Bronchial epithelial cell (primary cell): ENCODE measurements around the gene LCNL1. TPM values are rescaled to one million over a fixed set of nuclear protein-coding genes. Genes with fewer than 3 reads are reported as not detected.

ENCODE experiments used
- DNase-seq: peaks from one replicate; pipeline ENCODE4 v3.0.0-alpha.2; 2010; ENCODE audit warnings: low read depth
- FAIRE-seq: peaks from 2 replicates; lab custom pipeline; 2011; peaks lifted over from hg19 to GRCh38; lab: Jason Lieb, UNC
- H3K27me3 ChIP-seq: 2 replicates; pipeline ENCODE4 v1.5.1; 2011; ENCODE audit warnings: low read length; ENCODE audit not compliant: control insufficient read depth, insufficient read depth
- H3K36me3 ChIP-seq: 2 replicates; pipeline ENCODE4 v1.5.1; 2011; ENCODE audit warnings: low read length; ENCODE audit not compliant: control insufficient read depth, insufficient read depth
- H3K4me3 ChIP-seq: 2 replicates; pipeline ENCODE4 v1.5.1; 2011; ENCODE audit warnings: mild to moderate bottlenecking, low read depth, low read length, control low read depth
- total RNA-seq: library from RNA; depleted of rRNA; stranded (reverse); fragments of >200 nt; gene quantifications from 2 replicates; pipeline ENCODE4 v1.2.1, GENCODE V29; 2014
- TF ChIP-seq, protein P1 (sequence below): IDR thresholded peaks from 2 replicates; pipeline ENCODE4 v1.5.1; 2011; ENCODE audit warnings: mild to moderate bottlenecking, moderate library complexity, low read length, control low read depth, inconsistent platforms; ENCODE audit not compliant: insufficient read depth, severe bottlenecking

The LCNL1 gene
- total RNA-seq, 1 donor from 2014 or later, result not detected

DNA sequence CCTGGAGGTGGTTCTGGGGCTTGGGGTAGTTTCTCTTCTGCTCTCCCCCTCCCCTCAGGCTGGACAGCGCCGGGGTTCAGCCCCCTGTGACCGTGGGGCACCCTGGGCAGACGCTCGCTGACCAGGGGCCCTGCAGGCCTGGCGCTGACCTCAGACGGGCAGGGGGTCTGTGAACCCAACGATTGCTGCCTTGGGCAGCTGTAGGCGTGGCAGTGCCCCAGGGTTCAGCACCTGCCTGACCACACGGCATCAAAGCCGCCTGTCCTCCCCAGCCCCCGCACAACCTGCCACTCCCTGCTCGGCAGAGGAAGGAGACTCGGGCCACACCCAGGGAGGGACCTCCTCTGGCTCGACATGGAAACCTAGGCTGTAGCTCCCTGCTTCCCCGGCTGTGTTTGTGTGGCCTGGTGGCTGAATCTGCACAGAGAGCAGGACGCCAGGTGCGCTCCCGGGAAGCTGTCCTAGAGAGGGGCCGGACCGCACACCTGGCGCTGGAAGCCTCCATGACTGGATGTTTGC, 18.6 kb upstream of the LCNL1 start:
- TF ChIP-seq, protein P1, sequence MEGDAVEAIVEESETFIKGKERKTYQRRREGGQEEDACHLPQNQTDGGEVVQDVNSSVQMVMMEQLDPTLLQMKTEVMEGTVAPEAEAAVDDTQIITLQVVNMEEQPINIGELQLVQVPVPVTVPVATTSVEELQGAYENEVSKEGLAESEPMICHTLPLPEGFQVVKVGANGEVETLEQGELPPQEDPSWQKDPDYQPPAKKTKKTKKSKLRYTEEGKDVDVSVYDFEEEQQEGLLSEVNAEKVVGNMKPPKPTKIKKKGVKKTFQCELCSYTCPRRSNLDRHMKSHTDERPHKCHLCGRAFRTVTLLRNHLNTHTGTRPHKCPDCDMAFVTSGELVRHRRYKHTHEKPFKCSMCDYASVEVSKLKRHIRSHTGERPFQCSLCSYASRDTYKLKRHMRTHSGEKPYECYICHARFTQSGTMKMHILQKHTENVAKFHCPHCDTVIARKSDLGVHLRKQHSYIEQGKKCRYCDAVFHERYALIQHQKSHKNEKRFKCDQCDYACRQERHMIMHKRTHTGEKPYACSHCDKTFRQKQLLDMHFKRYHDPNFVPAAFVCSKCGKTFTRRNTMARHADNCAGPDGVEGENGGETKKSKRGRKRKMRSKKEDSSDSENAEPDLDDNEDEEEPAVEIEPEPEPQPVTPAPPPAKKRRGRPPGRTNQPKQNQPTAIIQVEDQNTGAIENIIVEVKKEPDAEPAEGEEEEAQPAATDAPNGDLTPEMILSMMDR, result no peak
- FAIRE-seq, result no peak
- Histone ChIP-seq H3K27me3 (peaks cover 5% of the 10 kb centered on the region), H3K4me3 (no peak overlapping the region), H3K36me3 (no peaks in the 10 kb centered on the region)
- DNase-seq, result no peak

DNA sequence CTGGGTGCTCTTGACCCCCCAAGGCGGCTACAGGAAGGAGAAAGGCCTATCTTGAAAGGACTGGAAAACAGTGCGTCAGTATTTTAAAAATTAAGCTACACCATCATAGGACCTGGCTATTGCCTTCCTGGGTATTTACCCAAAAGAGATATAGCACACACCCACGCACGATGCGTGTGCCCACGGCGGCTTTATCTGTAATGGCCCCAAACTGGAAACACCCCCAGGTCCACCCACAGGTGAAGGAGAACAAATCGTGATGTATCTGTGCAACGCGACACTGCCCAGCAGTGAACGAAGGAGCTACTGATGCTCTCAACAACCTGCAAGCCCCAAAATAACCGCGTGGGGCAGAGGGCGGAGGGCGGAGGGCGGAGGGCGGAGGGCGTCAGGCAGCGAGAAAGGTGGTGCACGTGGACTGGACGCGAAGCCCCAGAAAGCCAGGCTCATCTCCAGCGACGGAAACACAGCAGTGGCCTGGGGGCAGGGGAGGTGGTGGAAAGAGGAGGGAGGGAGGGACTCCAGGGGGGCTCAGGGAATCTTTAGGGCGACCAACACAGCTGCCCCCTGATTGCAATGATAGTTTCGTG, 17.9 kb upstream of the LCNL1 start:
- Histone ChIP-seq H3K27me3 (peaks cover 5% of the 10 kb centered on the region), H3K36me3 (no peaks in the 10 kb centered on the region), H3K4me3 (no peak overlapping the region)
- TF ChIP-seq, protein P1, result no peak
- FAIRE-seq (no peak), DNase-seq (no peak)

DNA sequence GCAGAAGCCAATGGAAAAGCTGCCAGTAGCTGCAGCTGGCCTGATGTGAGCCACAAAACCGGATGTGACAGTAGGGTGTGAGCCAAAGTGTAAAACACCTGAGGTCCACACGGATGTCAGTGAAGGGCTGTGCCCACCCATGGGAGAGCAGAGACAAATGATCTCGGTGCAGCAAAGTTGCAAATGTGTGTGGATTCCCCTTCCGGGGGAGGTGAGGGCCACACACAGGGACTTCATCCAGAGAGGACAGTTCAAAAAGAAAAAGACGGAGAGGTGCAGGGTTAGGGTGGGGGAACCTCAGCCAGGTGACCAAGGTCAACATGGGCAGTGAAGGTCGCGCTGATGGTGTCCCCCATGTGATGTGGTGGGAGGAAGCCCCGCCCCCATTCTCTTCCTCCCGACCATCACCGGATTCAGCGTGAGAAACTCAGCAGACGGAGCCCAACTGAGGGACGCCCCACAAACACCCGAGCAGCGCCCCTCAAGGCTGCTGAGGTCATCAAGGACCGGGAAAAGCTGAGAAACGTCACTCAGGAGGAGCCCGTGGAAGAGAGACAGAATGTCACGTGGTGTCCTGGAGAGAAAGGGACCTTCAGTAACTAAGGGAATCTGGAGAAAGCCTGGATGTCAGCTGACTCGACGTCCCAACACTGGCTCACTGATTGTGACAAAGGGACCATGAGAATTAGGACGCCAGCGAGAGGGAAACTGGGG, 16.9 kb upstream of the LCNL1 start:
- DNase-seq (no peak), FAIRE-seq (no peak)
- H3K4me3 ChIP-seq, result no peak overlapping the region
- TF ChIP-seq, protein P1, result no peak
- H3K36me3 ChIP-seq, result no peaks in the 10 kb centered on the region
- peaks cover 5% of the 10 kb centered on the region for H3K27me3 ChIP-seq

DNA sequence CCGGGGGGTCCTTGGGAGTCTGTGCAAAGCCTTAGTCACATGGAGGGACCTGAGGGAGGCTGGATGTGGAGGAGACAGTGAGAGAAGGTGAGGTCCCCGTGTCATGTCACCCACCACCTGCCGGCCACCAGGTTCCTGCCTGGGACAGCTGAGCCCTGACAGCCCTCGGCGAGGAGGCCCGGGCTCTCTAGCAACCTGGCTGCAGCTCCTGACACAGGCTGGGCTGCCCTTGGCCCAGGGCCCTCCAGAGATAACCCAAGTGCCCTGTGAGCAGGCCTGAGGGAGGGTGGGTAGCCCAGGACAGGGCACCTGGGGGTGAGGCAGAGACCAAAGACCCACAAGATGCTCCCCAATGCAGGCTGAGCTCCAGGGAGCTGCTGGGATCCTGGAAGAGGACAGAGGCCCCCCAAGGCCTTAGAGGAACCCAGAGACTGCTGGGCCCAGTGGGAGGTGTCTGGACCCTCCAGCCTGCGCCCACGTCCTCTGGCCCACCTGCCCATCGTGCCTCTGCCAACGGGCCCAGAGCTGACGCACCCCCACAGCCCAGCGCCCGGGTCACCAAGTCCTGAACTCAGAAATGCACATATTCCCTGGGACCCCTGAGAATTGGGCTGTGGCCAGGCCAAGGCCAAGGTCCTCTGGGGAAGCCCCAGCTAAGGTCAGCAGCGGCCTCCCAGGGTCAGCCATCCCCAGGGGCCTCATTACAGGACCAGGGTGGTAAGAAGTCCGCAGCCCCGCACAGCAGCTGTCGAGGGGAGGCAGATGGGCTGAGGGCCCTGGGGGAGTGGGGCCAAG, 14.3 kb upstream of the LCNL1 start:
- FAIRE-seq (no peak), DNase-seq (no peak)
- Histone ChIP-seq H3K36me3 (no peaks in the 10 kb centered on the region), H3K27me3 (peaks cover 2% of the 10 kb centered on the region), H3K4me3 (no peak overlapping the region)
- TF ChIP-seq, protein P1, result no peak

DNA sequence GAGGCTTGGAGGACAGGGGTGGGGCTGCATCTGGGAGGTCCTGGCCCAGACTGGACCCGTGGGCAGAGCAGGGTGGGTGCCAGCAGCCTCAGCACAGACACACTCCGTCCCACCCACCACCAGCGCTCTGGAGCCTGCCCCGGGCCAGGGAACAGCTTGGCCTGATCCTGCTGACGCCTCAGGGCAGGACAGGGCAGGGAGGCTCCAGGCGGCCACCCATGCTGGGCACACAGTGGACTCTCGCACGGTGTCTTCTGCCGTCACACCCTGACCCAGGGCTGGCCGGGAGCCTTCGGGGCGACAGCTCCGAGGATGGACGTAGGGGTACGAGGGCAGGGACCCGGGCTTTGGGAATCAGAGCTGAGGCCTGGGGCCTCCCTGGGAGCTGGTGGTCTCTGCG, 13.6 kb upstream of the LCNL1 start:
- peaks cover 2% of the 10 kb centered on the region for H3K27me3 ChIP-seq
- FAIRE-seq (no peak), DNase-seq (no peak)
- no peak overlapping the region for H3K4me3 ChIP-seq
- no peaks in the 10 kb centered on the region for H3K36me3 ChIP-seq
- TF ChIP-seq, protein P1, result no peak
